T1000 (cell line): ENCODE data around the gene ABCA13.

Source experiments
- DNase-seq: peaks from one replicate; lab custom pipeline; 2025; ENCODE audit warnings: mixed read lengths; lab: John Stamatoyannopoulos, UW

Gene ABCA13

GRCh38 chr7:48638041-48638440 lies 466.8 kb downstream of the ABCA13 start:
- DNase-seq: no peak

- DNase-seq: no peak
Measured at GRCh38 chr7:48643431-48644013, 472.3 kb downstream of the ABCA13 start.

GRCh38 chr7:48658138-48658537 lies 486.9 kb downstream of the ABCA13 start:
- no peak for DNase-seq

- no peak for DNase-seq
Measured at GRCh38 chr7:48660306-48660870, 489.1 kb downstream of the ABCA13 start.

GRCh38 chr7:48664241-48664640 lies 493.0 kb downstream of the ABCA13 start:
- no peak for DNase-seq

- DNase-seq: no peak
Measured at GRCh38 chr7:48665353-48666135, 494.3 kb downstream of the ABCA13 start.

- DNase-seq: no peak
Measured at GRCh38 chr7:48667407-48667806, 496.1 kb downstream of the ABCA13 start.

- DNase-seq: no peak
Measured at GRCh38 chr7:48671656-48672055, 500.4 kb downstream of the ABCA13 start.

- no peak for DNase-seq
Measured at GRCh38 chr7:48681006-48681405, 509.7 kb downstream of the ABCA13 start.

- DNase-seq: no peak
Measured at GRCh38 chr7:48691788-48692187, 520.5 kb downstream of the ABCA13 start.
